ENCODE data around the gene JHY.
A peak's percentile ranks its signal among the peaks of the same experiment; 100 is the strongest.

Gene JHY

DNA sequence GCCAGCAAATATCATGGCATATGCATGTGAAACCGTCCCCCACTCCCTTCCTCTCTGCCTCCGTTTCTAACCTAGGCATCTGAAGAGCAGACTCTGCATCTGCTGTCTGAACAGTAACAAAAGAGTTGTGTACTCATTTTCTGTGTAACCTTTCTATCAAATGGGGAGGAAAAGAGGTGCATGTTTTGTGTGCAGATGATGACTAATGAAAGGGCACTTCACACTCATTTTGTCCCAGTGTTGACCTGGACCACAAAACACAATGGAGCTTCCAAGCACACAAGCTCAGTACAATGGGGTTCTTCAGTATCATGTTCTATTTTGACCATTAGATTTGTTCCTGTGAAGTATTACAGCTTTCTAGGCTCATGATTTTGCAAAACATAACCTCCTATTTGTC is 13.0 kb downstream of the JHY start:
- TF ChIP-seq TAF1 (IDR thresholded peaks at IDR 0.05; ENCODE audit: low read depth, low read length), result no peak
- TF ChIP-seq POLR2AphosphoS5 (IDR thresholded peaks at IDR 0.05; ENCODE audit: low read depth, low read length), result no peak
- TF ChIP-seq SPI1 (IDR thresholded peaks at IDR 0.05; ENCODE audit: low read depth, low read length), result no peak
- no peak for TF ChIP-seq POLR2A (IDR thresholded peaks at IDR 0.05; ENCODE audit: low read depth, low read length)
- TF ChIP-seq POU2F2 (IDR thresholded peaks at IDR 0.05; ENCODE audit: low read depth, low read length), result no peak
- TF ChIP-seq PAX5 (IDR thresholded peaks at IDR 0.05; ENCODE audit: insufficient read depth, low read length, severe bottlenecking), result no peak
- DNase-seq (ENCODE audit: insufficient read length, low spot score) (no peak), FAIRE-seq (peak; percentile 79)

DNA sequence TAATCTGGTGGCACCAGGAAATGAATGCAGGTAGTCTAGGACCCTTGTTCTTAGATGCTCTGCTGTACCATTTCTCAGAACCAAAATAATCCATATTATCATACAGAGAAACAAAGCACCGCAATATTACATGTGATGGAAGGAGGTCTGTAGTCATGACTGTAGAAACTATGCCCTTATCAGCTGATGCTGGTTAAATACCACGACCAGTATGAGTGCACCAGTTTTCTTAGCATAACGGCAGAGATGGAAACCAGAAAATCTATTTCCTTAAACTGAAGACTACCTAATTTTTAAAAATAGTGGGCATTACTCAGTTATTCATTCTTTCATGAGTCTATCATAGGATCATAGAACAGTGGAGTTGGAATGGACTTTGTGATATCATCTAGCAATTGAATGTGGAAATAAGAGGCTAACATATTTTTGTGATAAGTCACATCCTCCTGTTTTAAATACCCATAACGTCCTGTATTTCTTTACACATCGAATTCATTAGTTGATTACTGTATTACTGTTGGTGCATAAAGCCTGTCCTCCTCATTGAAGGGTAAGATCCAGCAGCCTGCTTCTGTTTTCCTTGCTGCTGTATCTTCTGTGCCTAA is 15.1 kb downstream of the JHY start:
- TF ChIP-seq POLR2A (IDR thresholded peaks at IDR 0.05; ENCODE audit: low read depth, low read length) (no peak), TAF1 (IDR thresholded peaks at IDR 0.05; ENCODE audit: low read depth, low read length) (no peak), POLR2AphosphoS5 (IDR thresholded peaks at IDR 0.05; ENCODE audit: low read depth, low read length) (no peak), PAX5 (IDR thresholded peaks at IDR 0.05; ENCODE audit: insufficient read depth, low read length, severe bottlenecking) (no peak), POU2F2 (IDR thresholded peaks at IDR 0.05; ENCODE audit: low read depth, low read length) (no peak), SPI1 (IDR thresholded peaks at IDR 0.05; ENCODE audit: low read depth, low read length) (no peak)
- FAIRE-seq (no peak), DNase-seq (ENCODE audit: insufficient read length, low spot score) (no peak)

DNA sequence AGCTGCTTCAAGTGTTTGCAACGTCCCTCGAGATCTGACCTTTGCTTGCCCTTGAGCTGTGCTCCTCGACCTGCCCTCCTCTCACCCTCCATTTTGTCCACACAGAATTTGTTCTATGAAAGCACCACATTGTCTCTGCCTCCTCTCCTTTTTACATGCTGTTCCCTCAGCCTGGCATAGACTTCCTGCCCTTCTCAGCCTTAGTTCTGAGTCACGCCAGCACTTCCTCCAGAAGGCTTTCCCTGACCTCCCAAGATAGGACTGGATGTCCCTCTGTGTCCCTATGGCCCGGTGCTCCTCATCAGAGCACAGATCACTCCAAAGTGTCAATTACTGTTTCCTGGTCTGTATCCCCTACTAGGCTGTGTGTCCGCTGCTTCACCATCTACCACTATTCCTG is 16.2 kb downstream of the JHY start:
- FAIRE-seq (no peak), DNase-seq (ENCODE audit: insufficient read length, low spot score) (no peak)
- no peak for TF ChIP-seq POU2F2 (IDR thresholded peaks at IDR 0.05; ENCODE audit: low read depth, low read length)
- no peak for TF ChIP-seq PAX5 (IDR thresholded peaks at IDR 0.05; ENCODE audit: insufficient read depth, low read length, severe bottlenecking)
- TF ChIP-seq POLR2A (IDR thresholded peaks at IDR 0.05; ENCODE audit: low read depth, low read length), result no peak
- TF ChIP-seq POLR2AphosphoS5 (IDR thresholded peaks at IDR 0.05; ENCODE audit: low read depth, low read length), result no peak

DNA sequence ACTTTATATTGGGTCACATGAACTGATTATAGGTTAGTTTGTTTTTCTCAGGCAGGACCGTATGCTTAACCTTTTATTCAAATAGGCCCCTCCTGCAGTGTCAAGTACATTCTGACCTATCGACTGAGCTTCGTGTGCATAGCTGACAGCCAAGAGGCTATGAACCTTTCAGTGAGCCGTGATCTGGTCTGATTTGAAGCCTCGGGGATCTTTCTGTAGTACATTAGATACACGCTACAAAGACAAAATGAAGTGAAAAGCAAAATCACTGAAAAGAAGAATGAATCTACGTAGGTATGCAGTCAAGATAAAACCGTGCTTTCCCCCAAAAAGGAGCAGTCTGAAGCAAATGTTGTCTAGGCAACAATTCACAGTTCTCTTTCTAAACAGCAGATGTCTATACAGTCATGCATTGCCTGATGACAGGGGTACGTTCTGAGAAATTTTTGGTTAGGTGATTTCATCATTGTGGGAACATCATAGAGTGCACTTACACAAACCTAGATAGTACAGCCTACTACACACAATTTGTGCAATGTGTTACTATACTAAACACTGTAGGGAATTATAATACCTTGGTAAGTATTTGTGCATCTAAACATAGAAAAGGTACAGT is 18.1 kb downstream of the JHY start:
- FAIRE-seq (no peak), DNase-seq (ENCODE audit: insufficient read length, low spot score) (no peak)
- TF ChIP-seq POU2F2 (IDR thresholded peaks at IDR 0.05; ENCODE audit: low read depth, low read length) (no peak), TAF1 (IDR thresholded peaks at IDR 0.05; ENCODE audit: low read depth, low read length) (no peak), PAX5 (IDR thresholded peaks at IDR 0.05; ENCODE audit: insufficient read depth, low read length, severe bottlenecking) (no peak), SPI1 (IDR thresholded peaks at IDR 0.05; ENCODE audit: low read depth, low read length) (no peak), POLR2AphosphoS5 (IDR thresholded peaks at IDR 0.05; ENCODE audit: low read depth, low read length) (no peak), POLR2A (IDR thresholded peaks at IDR 0.05; ENCODE audit: low read depth, low read length) (no peak)

DNA sequence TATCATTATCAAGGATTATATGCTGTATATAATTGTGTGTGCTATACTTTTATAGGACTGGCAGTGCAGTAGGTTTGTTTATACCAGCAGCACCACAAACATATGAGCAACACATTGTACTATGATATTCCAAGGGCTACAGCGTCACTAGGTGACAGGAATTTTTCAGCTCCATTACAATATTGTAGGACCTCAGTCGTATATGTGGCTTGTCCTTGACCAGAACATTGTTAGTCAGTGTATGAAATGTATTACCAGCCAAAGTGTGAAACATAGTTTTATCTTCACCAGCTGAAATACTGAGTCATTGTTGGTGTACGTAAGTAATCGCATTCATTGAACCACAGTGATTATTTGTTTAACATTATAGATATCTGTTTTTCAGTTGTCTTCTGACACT is 20.4 kb downstream of the JHY start:
- DNase-seq (ENCODE audit: insufficient read length, low spot score) (no peak), FAIRE-seq (no peak)
- TF ChIP-seq POU2F2 (IDR thresholded peaks at IDR 0.05; ENCODE audit: low read depth, low read length) (no peak), POLR2A (IDR thresholded peaks at IDR 0.05; ENCODE audit: low read depth, low read length) (no peak), TAF1 (IDR thresholded peaks at IDR 0.05; ENCODE audit: low read depth, low read length) (no peak), POLR2AphosphoS5 (IDR thresholded peaks at IDR 0.05; ENCODE audit: low read depth, low read length) (no peak), PAX5 (IDR thresholded peaks at IDR 0.05; ENCODE audit: insufficient read depth, low read length, severe bottlenecking) (no peak), SPI1 (IDR thresholded peaks at IDR 0.05; ENCODE audit: low read depth, low read length) (no peak)

DNA sequence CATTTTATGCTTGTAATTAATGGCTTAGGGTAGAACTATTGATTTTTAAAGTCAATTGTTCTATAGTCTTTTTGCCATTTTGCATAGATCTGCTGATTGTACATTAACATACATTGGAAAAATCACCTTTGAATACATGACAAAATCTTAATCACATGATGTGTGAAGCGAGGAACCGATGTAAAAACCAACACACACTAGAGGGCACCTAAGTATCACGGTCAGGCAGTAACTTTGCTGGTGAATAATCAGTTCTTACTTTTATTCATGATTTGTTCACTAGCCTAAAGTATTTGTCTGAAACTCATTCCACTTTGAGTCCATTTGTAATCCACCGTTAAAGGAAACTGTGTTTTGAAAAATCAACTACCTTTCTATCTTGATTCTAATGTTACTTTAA is 28.2 kb downstream of the JHY start:
- TF ChIP-seq SPI1 (IDR thresholded peaks at IDR 0.05; ENCODE audit: low read depth, low read length) (no peak), POU2F2 (IDR thresholded peaks at IDR 0.05; ENCODE audit: low read depth, low read length) (no peak), PAX5 (IDR thresholded peaks at IDR 0.05; ENCODE audit: insufficient read depth, low read length, severe bottlenecking) (no peak), TAF1 (IDR thresholded peaks at IDR 0.05; ENCODE audit: low read depth, low read length) (no peak), POLR2AphosphoS5 (IDR thresholded peaks at IDR 0.05; ENCODE audit: low read depth, low read length) (no peak)
- FAIRE-seq (peak; percentile 20), DNase-seq (ENCODE audit: insufficient read length, low spot score) (no peak)

DNA sequence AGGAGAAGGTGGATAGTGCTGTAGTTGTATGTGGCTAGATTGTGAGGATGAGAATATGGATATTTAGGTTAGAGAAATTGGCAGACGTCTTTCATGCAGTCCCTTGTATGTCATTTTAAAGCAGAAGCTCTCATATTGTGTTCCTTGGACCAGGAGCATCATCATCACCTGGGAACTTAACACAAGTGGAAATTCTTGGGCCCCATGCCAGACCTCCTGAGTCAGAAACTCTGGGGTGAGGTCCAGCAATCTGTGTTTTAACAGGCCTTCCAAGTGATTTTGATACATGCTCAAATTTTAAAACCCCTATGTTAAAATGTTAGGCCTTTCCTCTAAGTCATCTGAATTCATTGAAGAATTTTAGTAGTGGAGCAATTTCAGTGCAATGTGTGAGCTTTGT is 34.8 kb downstream of the JHY start:
- FAIRE-seq, result no peak
- DNase-seq (ENCODE audit: insufficient read length, low spot score), result no peak
- TF ChIP-seq PAX5 (IDR thresholded peaks at IDR 0.05; ENCODE audit: insufficient read depth, low read length, severe bottlenecking), result no peak
- no peak for TF ChIP-seq TAF1 (IDR thresholded peaks at IDR 0.05; ENCODE audit: low read depth, low read length)
- TF ChIP-seq POLR2AphosphoS5 (IDR thresholded peaks at IDR 0.05; ENCODE audit: low read depth, low read length), result no peak
- no peak for TF ChIP-seq SPI1 (IDR thresholded peaks at IDR 0.05; ENCODE audit: low read depth, low read length)
- no peak for TF ChIP-seq POLR2A (IDR thresholded peaks at IDR 0.05; ENCODE audit: low read depth, low read length)
- no peak for TF ChIP-seq POU2F2 (IDR thresholded peaks at IDR 0.05; ENCODE audit: low read depth, low read length)

DNA sequence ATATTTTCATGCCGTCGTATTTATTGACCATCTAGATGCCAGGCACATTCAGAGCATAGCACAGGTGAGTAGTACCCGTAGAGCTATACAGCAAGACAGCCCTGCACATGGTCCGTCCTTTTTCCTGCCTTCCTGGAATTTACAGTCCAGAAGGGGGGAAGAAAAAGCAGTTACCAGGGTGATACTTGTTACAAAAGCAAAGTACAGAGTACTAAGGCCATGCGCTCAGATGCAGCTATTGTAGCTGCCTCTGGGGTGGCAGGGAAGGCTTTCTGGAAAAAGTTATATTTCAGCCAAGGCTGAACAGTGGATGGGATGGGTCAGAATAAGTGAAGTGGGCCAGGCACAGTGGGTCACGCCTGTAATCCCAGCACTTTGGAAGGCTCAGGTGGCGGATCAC is 36.2 kb downstream of the JHY start:
- TF ChIP-seq POLR2A (IDR thresholded peaks at IDR 0.05; ENCODE audit: low read depth, low read length) (no peak), SPI1 (IDR thresholded peaks at IDR 0.05; ENCODE audit: low read depth, low read length) (no peak), TAF1 (IDR thresholded peaks at IDR 0.05; ENCODE audit: low read depth, low read length) (no peak), POU2F2 (IDR thresholded peaks at IDR 0.05; ENCODE audit: low read depth, low read length) (no peak), PAX5 (IDR thresholded peaks at IDR 0.05; ENCODE audit: insufficient read depth, low read length, severe bottlenecking) (no peak), POLR2AphosphoS5 (IDR thresholded peaks at IDR 0.05; ENCODE audit: low read depth, low read length) (no peak)
- DNase-seq (ENCODE audit: insufficient read length, low spot score) (no peak), FAIRE-seq (no peak)

DNA sequence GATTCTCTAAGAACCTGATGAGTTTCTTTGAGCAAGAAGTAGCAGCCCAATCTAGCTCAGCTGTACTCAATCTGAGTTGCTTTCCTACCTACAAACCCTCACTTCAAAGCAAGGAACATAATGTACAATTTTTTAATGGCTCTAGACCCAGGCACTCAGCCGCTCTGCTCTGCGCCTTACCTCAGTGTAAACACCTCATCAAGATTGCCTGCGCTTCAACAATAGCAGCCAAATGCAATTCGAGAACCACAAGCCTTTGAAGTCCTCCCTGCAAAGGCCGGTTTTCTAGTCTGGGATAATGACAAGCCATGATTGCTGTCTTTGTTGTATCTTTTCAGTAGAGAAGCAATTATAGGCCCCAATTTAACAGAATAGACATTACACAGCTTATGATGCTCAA is 38.0 kb downstream of the JHY start:
- FAIRE-seq, result no peak
- DNase-seq (ENCODE audit: insufficient read length, low spot score), result no peak
- TF ChIP-seq PAX5 (IDR thresholded peaks at IDR 0.05; ENCODE audit: insufficient read depth, low read length, severe bottlenecking) (no peak), SPI1 (IDR thresholded peaks at IDR 0.05; ENCODE audit: low read depth, low read length) (no peak), POLR2AphosphoS5 (IDR thresholded peaks at IDR 0.05; ENCODE audit: low read depth, low read length) (no peak)

DNA sequence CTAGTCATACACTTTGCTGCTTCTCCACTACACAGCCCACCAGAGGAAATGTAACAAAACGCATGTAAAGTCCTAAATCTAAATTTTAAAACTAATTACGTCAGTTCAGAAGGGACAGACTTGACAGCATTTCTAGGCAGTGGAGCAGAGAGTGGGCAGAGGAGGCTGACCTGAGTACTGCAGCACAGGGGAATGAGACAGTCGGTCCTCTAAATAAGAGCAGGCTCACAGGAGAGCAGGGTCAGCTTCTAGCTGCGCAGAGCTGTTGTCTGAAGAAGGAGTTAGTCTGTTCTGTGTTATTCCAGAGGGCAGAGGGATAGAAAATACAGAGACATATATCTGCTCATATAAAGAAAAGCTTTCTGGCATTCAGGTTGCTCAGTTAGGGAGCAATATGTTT is 40.3 kb downstream of the JHY start:
- DNase-seq (ENCODE audit: insufficient read length, low spot score) (no peak), FAIRE-seq (no peak)
- TF ChIP-seq SPI1 (IDR thresholded peaks at IDR 0.05; ENCODE audit: low read depth, low read length), result no peak
- no peak for TF ChIP-seq POU2F2 (IDR thresholded peaks at IDR 0.05; ENCODE audit: low read depth, low read length)
- no peak for TF ChIP-seq POLR2A (IDR thresholded peaks at IDR 0.05; ENCODE audit: low read depth, low read length)
- no peak for TF ChIP-seq PAX5 (IDR thresholded peaks at IDR 0.05; ENCODE audit: insufficient read depth, low read length, severe bottlenecking)
- no peak for TF ChIP-seq TAF1 (IDR thresholded peaks at IDR 0.05; ENCODE audit: low read depth, low read length)
- no peak for TF ChIP-seq POLR2AphosphoS5 (IDR thresholded peaks at IDR 0.05; ENCODE audit: low read depth, low read length)

Data from GM12891 (cell line).